Glutamatergic neuron (in vitro differentiated cells): ENCODE data around the gene L3MBTL1. TPM values are rescaled to one million over a fixed set of nuclear protein-coding genes. Genes with fewer than 3 reads are reported as not detected.

Experiments used
- DNase-seq: peaks from one replicate; pipeline ENCODE4 v3.0.0; 2022
- H3K27ac Mint-ChIP-seq: one replicate; pipeline ENCODE4 v1.8.0; 2020; ENCODE audit warnings: mild to moderate bottlenecking, mixed read lengths, inconsistent platforms; ENCODE audit not compliant: unreplicated experiment
- H3K27me3 Mint-ChIP-seq: one replicate; pipeline ENCODE4 v1.8.0; 2020; ENCODE audit warnings: mild to moderate bottlenecking, moderate library complexity, mixed read lengths, inconsistent platforms; ENCODE audit not compliant: unreplicated experiment
- H3K36me3 Mint-ChIP-seq: one replicate; pipeline ENCODE4 v1.8.0; 2020; ENCODE audit warnings: mild to moderate bottlenecking, mixed read lengths, inconsistent platforms; ENCODE audit not compliant: unreplicated experiment
- H3K4me1 Mint-ChIP-seq: one replicate; pipeline ENCODE4 v1.8.0; 2020; ENCODE audit warnings: mild to moderate bottlenecking, low read depth, mixed read lengths, inconsistent platforms; ENCODE audit not compliant: unreplicated experiment
- H3K4me3 Mint-ChIP-seq: one replicate; pipeline ENCODE4 v1.8.0; 2020; ENCODE audit warnings: mild to moderate bottlenecking, mixed read lengths, inconsistent platforms; ENCODE audit not compliant: unreplicated experiment
- H3K9me3 Mint-ChIP-seq: one replicate; pipeline ENCODE4 v1.8.0; 2020; ENCODE audit warnings: mild to moderate bottlenecking, moderate library complexity, mixed read lengths, inconsistent platforms; ENCODE audit not compliant: unreplicated experiment
- CTCF ChIP-seq: fragments of 200-600 bp; sonication (generic); IDR thresholded peaks from one replicate; pipeline ENCODE4 v1.5.0; 2021; ENCODE audit not compliant: partially characterized antibody, unreplicated experiment
- total RNA-seq: library from RNA; stranded (reverse); fragmentation: NEBNext Ultra II Directional; extraction: Animal tissue kit (Norgen Biotek cat#: 25700); gene quantifications from one replicate; pipeline ENCODE4 v1.2.1, GENCODE V29; 2021; ENCODE audit not compliant: unreplicated experiment

Gene L3MBTL1
- total RNA-seq, 1 donor from 2014 or later: 19.9 TPM

DNA sequence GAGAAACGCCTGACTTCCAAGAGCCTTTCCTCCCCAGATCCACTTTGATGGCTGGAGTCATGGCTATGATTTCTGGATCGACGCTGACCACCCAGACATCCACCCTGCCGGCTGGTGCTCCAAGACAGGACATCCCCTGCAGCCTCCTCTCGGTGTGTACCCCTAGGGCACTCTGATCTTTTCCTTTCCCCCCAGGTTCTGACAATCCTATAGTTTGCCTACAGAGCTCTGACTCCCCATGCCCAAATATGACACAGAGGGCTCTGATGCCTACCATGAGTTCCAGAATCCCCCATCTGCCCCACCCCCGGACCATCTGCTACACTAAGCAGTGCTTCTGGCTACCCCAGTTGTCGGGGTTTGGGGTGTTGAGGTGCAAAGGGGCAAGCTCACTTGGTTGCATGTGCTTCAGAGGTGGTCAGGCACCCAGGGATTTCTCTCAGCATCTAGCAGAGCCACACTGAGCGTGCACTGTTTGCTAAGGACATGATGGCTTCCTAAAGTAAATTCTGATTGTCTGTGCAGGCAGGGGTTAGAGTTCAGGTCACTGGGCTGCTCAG is 27.4 kb downstream of the L3MBTL1 start:
- H3K27me3 Mint-ChIP-seq: peaks cover 2% of the 10 kb centered on the region
- DNase-seq: no peak
- H3K4me1 Mint-ChIP-seq: no peaks in the 10 kb centered on the region
- H3K4me3 Mint-ChIP-seq: no peak overlapping the region
- TF ChIP-seq CTCF: no peak
- H3K27ac Mint-ChIP-seq: peak overlapping the region; percentile 28
- no peaks in the 10 kb centered on the region for H3K36me3 Mint-ChIP-seq
- no peaks in the 10 kb centered on the region for H3K9me3 Mint-ChIP-seq

- no peak overlapping the region for H3K27ac Mint-ChIP-seq
- no peaks in the 10 kb centered on the region for H3K36me3 Mint-ChIP-seq
- no peak overlapping the region for H3K4me3 Mint-ChIP-seq
- H3K4me1 Mint-ChIP-seq: no peaks in the 10 kb centered on the region
- no peaks in the 10 kb centered on the region for H3K9me3 Mint-ChIP-seq
- DNase-seq: no peak
- no peak for TF ChIP-seq CTCF
- peaks cover 2% of the 10 kb centered on the region for H3K27me3 Mint-ChIP-seq
These were observed 28.0 kb downstream of the L3MBTL1 start for GRCh38 chr20:43535370-43536004.

DNA sequence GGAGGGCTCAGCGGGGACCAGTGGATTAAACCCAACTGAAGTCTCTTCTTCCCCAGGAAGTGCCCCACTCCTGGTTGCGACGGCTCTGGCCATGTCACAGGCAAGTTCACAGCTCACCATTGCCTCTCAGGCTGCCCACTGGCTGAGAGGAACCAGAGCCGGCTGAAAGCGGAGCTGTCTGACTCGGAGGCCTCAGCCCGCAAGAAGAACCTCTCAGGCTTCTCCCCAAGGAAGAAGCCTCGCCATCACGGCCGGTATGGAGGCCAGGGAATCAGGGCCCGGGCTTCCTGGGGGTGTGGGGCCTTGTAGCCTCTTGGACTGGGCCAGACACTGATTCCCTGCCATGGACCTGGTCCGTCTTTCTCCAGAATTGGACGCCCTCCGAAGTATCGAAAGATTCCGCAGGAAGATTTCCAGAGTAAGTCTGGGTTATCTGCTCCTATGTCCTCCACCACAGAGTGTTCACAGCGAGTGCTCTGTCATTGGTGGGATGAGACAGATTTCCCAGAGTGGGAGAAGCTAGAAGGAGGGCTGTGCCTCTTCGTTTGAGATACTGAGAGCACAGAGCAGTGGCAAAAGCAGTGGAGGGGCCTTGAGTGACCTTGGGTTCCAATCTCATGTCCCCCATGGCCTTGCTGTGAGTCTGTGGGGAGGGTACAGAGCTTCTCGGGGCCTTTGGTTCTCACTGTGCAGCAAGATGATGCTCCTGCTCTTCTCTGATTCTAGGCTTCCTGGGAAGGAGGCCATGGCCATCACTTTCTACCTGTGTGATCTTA is 28.7 kb downstream of the L3MBTL1 start:
- H3K36me3 Mint-ChIP-seq: no peaks in the 10 kb centered on the region
- no peak for DNase-seq
- peaks cover 2% of the 10 kb centered on the region for H3K27me3 Mint-ChIP-seq
- H3K27ac Mint-ChIP-seq: no peak overlapping the region
- H3K4me1 Mint-ChIP-seq: no peaks in the 10 kb centered on the region
- no peak overlapping the region for H3K4me3 Mint-ChIP-seq
- TF ChIP-seq CTCF: no peak
- H3K9me3 Mint-ChIP-seq: no peaks in the 10 kb centered on the region

GRCh38 chr20:43536817-43537440 is 29.4 kb downstream of the L3MBTL1 start:
- H3K4me1 Mint-ChIP-seq: no peaks in the 10 kb centered on the region
- DNase-seq: no peak
- peaks cover 2% of the 10 kb centered on the region for H3K27me3 Mint-ChIP-seq
- H3K9me3 Mint-ChIP-seq: no peaks in the 10 kb centered on the region
- H3K36me3 Mint-ChIP-seq: no peaks in the 10 kb centered on the region
- no peak for TF ChIP-seq CTCF
- peak overlapping the region; percentile 53 for H3K27ac Mint-ChIP-seq
- H3K4me3 Mint-ChIP-seq: no peak overlapping the region
